ENCODE data around the gene KIAA0319L.

GRCh38 chr1:35572296-35572695, 15.1 kb upstream of the KIAA0319L start:
- TF ChIP-seq GATA2 (IDR thresholded peaks at IDR 0.05; ENCODE audit: low read depth, low read length) (no peak), GATA3 (IDR thresholded peaks at IDR 0.05; ENCODE audit: low read depth, low read length) (no peak)

Data from SH-SY5Y (cell line).